HCT116 (cell line): Measurements from ENCODE around the gene CNBD2.
"Not testable (repeated sequence)": the region's sequence is repeated elsewhere in the genome, so short reads cannot be mapped to it uniquely, and the experiment has no call there.

Experiments used
- ELF1 ChIP-seq: IDR thresholded peaks from 2 replicates; pipeline ENCODE4 v1.6.1; 2012; ENCODE audit warnings: low read depth, borderline replicate concordance
- EZH2 ChIP-seq: fragments of 200-600 bp; sonication (generic); IDR thresholded peaks from 2 replicates; pipeline ENCODE4 v1.6.1; 2017; ENCODE audit warnings: antibody characterized with exemption, mixed run types
- EZH2phosphoT487 ChIP-seq: fragments of 200-600 bp; IDR thresholded peaks from 2 replicates; pipeline ENCODE4 v1.6.1; 2018; ENCODE audit warnings: antibody characterized with exemption, borderline replicate concordance
- FOSL1 ChIP-seq: IDR thresholded peaks from 2 replicates; pipeline ENCODE4 v1.6.1; 2012; ENCODE audit warnings: low read depth
- MAX ChIP-seq: IDR thresholded peaks from 2 replicates; pipeline ENCODE4 v1.6.1; 2012
- POLR2A ChIP-seq: IDR thresholded peaks from 2 replicates; pipeline ENCODE4 v1.7.0; 2011; ENCODE audit warnings: borderline replicate concordance; ENCODE audit not compliant: insufficient read depth, insufficient read length; ENCODE audit errors: extremely low read depth
- POLR2AphosphoS5 ChIP-seq: IDR thresholded peaks from 2 replicates; pipeline ENCODE4 v1.6.1; 2011; ENCODE audit warnings: mild to moderate bottlenecking, low read depth, low read length, moderate library complexity
- RAD21 ChIP-seq: IDR thresholded peaks from 2 replicates; pipeline ENCODE4 v1.6.1; 2012; ENCODE audit warnings: low read depth, mild to moderate bottlenecking
- SIN3A ChIP-seq: IDR thresholded peaks from 2 replicates; pipeline ENCODE4 v1.6.1; 2012; ENCODE audit warnings: low read depth
- SP1 ChIP-seq: IDR thresholded peaks from 2 replicates; pipeline ENCODE4 v1.6.1; 2012; ENCODE audit warnings: low read depth
- SRF ChIP-seq: IDR thresholded peaks from 2 replicates; pipeline ENCODE4 v1.6.1; 2012; ENCODE audit warnings: low read depth
- ZNF274 ChIP-seq: fragments of 200-500 bp; sonication (Bioruptor generic); IDR thresholded peaks from 2 replicates; pipeline ENCODE4 v1.6.1; 2014; ENCODE audit warnings: mild to moderate bottlenecking, low read depth, low read length, inconsistent platforms
- TF ChIP-seq, protein P1 (sequence below), 3 experiments: fragments of 200-600 bp in 1 of 3; sonication (generic) in 1 of 3; IDR thresholded peaks in 2 of 3; conservative IDR thresholded peaks in 1 of 3; 2 replicates each; pipeline ENCODE4 v1.5.1; 2012 to 2017; ENCODE audit warnings: low read depth in 2 of 3, low read length in 2 of 3, antibody characterized with exemption in 1 of 3, borderline replicate concordance in 1 of 3, control low read depth in 1 of 3, mild to moderate bottlenecking in 1 of 3, mixed read lengths in 1 of 3, mixed run types in 1 of 3, moderate library complexity in 1 of 3; ENCODE audit not compliant: insufficient read depth in 1 of 3
- TF ChIP-seq, protein P2 (sequence below): IDR thresholded peaks from 2 replicates; pipeline ENCODE4 v1.6.1; 2012; ENCODE audit warnings: low read depth

- not testable (repeated sequence) for TF ChIP-seq FOSL1, EZH2phosphoT487, POLR2A, POLR2AphosphoS5, EZH2, ZNF274, SIN3A, ELF1, RAD21, SP1, MAX, SRF
- TF ChIP-seq, protein P1, sequence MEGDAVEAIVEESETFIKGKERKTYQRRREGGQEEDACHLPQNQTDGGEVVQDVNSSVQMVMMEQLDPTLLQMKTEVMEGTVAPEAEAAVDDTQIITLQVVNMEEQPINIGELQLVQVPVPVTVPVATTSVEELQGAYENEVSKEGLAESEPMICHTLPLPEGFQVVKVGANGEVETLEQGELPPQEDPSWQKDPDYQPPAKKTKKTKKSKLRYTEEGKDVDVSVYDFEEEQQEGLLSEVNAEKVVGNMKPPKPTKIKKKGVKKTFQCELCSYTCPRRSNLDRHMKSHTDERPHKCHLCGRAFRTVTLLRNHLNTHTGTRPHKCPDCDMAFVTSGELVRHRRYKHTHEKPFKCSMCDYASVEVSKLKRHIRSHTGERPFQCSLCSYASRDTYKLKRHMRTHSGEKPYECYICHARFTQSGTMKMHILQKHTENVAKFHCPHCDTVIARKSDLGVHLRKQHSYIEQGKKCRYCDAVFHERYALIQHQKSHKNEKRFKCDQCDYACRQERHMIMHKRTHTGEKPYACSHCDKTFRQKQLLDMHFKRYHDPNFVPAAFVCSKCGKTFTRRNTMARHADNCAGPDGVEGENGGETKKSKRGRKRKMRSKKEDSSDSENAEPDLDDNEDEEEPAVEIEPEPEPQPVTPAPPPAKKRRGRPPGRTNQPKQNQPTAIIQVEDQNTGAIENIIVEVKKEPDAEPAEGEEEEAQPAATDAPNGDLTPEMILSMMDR (IDR thresholded peaks at IDR 0.05 in 2 of 3, conservative IDR thresholded peaks at IDR 0.05 in 1 of 3; ENCODE audit: borderline replicate concordance in 1 of 3, insufficient read depth in 1 of 3, low read depth in 2 of 3, low read length in 2 of 3), result not testable (repeated sequence)
- TF ChIP-seq, protein P2, sequence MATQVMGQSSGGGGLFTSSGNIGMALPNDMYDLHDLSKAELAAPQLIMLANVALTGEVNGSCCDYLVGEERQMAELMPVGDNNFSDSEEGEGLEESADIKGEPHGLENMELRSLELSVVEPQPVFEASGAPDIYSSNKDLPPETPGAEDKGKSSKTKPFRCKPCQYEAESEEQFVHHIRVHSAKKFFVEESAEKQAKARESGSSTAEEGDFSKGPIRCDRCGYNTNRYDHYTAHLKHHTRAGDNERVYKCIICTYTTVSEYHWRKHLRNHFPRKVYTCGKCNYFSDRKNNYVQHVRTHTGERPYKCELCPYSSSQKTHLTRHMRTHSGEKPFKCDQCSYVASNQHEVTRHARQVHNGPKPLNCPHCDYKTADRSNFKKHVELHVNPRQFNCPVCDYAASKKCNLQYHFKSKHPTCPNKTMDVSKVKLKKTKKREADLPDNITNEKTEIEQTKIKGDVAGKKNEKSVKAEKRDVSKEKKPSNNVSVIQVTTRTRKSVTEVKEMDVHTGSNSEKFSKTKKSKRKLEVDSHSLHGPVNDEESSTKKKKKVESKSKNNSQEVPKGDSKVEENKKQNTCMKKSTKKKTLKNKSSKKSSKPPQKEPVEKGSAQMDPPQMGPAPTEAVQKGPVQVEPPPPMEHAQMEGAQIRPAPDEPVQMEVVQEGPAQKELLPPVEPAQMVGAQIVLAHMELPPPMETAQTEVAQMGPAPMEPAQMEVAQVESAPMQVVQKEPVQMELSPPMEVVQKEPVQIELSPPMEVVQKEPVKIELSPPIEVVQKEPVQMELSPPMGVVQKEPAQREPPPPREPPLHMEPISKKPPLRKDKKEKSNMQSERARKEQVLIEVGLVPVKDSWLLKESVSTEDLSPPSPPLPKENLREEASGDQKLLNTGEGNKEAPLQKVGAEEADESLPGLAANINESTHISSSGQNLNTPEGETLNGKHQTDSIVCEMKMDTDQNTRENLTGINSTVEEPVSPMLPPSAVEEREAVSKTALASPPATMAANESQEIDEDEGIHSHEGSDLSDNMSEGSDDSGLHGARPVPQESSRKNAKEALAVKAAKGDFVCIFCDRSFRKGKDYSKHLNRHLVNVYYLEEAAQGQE, result not testable (repeated sequence)
Measured at GRCh38 chr20:36046073-36046798, 77.8 kb downstream of the CNBD2 start.
